KOPT-K1 (cell line): ENCODE data around the gene KLHL30.
A peak's percentile ranks its signal among the peaks of the same experiment; 100 is the strongest.

ENCODE experiments used
- H3K27ac ChIP-seq: fragments of 200-600 bp; sonication (generic); 2 replicates; pipeline ENCODE4 v1.5.1; 2016; ENCODE audit warnings: antibody characterized with exemption, mild to moderate bottlenecking, low read depth, low read length; ENCODE audit not compliant: poor library complexity, severe bottlenecking
- H3K36me3 ChIP-seq: fragments of 200-600 bp; sonication (generic); 2 replicates; pipeline ENCODE4 v1.5.1; 2017; ENCODE audit warnings: antibody characterized with exemption, mild to moderate bottlenecking, low read length, moderate library complexity; ENCODE audit not compliant: insufficient read depth
- H3K9me3 ChIP-seq: fragments of 200-600 bp; sonication (generic); 2 replicates; pipeline ENCODE4 v1.5.1; 2017; ENCODE audit warnings: antibody characterized with exemption, low read length, mild to moderate bottlenecking; ENCODE audit not compliant: insufficient read depth, poor library complexity, severe bottlenecking

Gene KLHL30

DNA sequence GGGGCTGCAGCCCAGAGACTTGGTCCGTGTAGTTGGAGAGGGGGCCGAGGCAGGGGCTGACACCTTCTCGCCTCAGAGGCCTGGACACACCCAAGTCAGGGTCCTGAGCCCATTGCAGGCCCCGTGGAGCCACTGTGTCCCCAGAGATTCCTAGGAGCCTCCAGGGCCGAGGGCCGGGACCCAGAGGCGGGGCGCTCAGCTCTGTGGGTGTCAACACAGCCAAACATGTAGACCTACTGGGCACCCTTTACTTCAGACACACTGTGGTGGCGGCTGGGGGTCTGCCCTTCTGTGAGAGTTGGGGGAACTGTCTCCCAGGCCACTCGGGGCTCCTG is 38.8 kb upstream of the KLHL30 start:
- H3K27ac ChIP-seq = no peak overlapping the region
- H3K36me3 ChIP-seq = peaks cover 18% of the 10 kb centered on the region; the same call in 1 of the 2 replicates
- no peaks in the 10 kb centered on the region for H3K9me3 ChIP-seq

DNA sequence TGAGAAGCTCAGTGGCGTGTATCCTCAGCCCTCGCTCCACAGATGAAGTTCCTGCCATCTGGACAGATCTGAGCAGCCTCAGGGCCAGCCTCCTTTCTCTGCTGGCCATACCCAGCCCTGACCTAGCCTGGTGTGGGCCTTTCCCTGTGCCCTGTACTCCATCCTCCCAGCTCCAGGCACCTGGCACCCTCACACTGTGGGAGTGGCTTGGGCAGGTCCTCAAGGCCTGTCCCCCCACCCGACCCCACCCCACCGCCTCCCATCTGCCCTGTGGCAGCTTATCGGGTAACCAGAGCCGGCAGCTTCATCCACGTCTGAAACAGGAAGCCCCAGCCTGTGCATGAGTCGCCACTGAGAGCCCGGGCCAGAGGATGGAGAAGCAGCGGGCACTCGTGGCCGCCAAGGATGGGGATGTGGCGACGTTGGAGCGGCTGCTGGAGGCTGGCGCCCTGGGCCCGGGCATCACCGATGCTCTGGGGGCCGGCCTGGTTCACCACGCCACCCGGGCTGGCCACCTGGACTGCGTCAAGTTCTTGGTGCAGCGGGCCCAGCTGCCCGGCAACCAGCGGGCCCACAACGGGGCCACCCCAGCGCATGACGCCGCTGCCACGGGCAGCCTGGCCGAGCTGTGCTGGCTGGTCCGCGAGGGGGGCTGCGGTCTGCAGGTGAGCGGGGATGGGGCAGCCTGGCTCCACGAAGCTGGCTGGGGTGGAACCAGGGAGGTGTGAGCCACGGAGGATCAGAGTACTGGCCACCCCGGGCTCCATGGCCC is 38.2 kb upstream of the KLHL30 start, which contains the start of gene ESPNL:
Gene ESPNL, plus strand, starts transcription at position 292 of the 772 bp plus-strand sequence. Its CDS starts 80 bp downstream, at position 372.
- H3K36me3 ChIP-seq = peaks cover 13% of the 10 kb centered on the region; the same call in 1 of the 2 replicates
- no peaks in the 10 kb centered on the region for H3K9me3 ChIP-seq
- H3K27ac ChIP-seq = no peak within 1 kb of the TSS

DNA sequence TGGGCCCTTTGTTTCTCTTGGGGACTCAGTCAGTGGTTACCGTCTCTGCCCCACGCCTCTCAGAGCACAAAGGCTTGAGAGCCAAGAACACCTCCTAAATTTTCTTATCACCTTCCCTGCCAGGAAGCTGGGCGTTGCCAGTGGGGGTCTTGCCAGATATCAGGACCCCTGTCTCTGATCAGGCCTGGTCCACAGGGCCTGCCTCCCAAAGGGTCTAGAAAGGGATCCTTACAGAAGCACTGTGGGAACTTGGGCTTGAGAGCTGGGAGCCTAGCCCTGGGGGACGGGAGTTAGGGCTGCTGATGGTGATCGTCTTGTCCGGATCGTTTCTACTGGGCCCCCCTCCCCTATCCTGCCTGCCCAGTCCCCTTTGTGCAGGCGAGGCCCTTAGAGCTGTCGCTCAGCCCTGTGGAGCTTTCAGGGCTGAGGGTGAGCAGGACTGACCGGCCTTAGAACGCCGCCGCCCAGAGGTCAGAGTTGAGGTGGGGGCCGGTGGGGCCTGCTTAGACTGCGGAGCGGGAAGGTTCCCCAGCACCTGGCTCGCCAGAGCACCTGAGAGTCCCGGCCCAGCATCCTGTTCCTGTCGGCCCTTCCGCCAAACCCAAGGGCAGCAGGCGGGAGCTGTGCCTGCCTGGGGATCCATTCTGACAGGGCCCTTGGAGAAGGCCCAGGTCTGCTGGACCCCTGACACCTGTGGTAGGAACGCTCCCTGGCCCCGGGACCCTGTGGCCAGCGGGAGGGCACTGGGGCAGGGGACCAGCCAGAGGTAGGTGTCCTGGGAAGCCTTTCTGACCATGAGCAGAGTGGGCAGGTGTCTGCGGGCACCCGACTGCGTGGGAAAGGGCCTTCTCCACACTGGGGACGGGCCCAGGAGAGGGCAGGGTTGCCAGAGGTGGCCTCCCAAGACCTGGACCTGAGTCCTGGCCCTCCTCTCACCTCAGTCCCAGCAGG is 37.4 kb upstream of the KLHL30 start:
- no peaks in the 10 kb centered on the region for H3K9me3 ChIP-seq
- H3K27ac ChIP-seq = no peak overlapping the region
- peaks cover 7% of the 10 kb centered on the region; the same call in 1 of the 2 replicates for H3K36me3 ChIP-seq

DNA sequence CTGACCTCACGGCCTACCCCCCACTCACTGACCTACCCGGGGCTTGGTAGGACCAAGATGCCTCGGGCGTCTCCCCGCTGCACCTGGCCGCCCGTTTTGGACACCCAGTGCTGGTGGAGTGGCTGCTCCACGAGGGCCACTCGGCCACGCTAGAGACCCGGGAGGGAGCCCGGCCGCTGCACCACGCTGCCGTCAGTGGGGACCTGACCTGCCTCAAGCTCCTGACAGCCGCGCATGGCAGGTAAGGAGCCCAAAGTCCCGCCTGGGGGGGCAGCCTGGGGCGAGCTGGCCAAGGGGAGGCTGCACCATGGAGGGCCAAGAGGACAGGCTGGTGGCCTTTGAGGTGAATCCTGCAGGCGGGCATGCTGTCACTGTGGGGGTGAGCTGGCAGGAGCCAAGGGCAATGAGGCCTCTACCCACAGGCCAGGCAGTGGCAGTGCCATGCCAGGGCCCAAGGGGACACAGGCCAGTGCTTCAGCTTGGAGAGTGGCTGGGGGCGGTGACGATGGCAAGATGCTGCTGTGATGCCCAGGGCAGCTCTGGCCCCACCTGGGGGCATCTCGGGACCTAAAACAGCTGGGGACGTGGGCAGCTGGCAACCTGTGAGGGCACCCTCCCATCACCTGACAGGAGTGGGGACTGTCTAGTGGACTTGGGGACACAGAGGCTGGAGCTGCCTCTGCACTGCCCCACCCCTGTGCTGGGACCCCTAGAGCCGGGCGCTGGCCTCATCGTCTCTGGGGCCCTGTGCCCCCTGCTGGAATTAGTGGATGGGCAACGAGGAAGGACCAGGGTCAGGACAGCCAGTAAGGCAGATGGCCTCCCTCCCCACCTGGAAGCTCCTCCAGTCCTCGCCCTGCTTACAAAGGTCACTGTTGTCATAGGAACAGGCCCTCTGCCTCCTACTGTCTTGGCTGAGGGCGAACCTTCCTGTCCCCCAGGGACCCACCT is 36.3 kb upstream of the KLHL30 start:
- Histone ChIP-seq H3K9me3 (no peaks in the 10 kb centered on the region), H3K36me3 (no peaks in the 10 kb centered on the region), H3K27ac (no peak overlapping the region)

DNA sequence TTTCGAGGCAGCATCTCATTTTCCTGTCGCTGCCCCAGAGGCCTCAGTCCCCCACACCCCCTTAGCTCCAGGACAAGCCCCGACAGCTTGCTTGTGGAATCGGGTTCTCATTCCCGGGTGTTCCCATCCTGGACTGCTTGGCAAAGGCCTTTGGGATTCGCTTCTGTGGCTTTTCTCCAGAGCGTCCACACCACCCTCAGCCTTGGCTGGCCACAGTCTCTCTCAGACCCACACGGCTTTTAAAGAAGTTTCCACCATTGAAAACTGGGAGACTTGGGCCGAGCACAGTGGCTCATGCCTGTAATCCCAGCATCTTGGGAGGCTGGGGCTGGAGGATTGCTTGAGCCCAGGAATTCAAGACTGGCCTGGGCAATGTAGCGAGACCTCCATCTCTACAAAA is 35.6 kb upstream of the KLHL30 start:
- no peaks in the 10 kb centered on the region for H3K36me3 ChIP-seq
- no peak overlapping the region for H3K27ac ChIP-seq
- no peaks in the 10 kb centered on the region for H3K9me3 ChIP-seq

DNA sequence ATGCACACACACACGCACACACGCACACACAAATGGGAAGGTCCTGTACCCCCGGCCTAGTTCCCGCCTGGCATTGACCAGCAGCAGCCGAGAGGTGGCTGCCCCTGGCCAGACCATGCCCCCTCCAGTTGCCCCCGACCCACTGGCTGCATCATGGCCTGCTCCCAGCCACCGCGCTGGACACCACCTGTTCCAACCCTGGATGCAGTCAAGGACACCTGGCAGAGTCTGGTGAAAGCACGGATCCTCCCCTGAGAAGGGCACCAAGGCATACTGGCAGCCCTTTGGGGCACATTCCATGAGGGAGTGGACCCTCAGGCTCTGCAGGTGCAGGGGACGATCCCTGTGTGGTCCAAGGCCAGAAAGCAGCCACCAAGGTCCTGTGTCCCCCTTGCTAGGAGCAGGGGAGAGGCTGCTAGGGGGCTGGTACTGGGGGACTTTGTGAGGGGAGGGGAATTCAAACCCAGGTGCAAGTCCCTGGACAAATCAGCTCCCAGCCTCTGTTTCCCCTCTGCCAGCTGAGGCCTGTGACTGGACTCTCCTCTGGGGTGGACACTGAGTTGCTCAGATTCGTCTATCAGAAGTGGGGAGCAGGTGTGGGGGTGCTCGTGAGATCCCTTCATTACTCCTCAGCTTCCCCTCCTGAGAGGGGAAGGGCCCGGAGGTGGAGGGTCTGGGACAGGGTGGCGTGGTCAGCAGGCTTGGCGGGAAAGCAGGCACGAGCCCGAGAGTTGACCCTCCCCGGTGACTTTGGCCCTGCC is 34.8 kb upstream of the KLHL30 start:
- Histone ChIP-seq H3K9me3 (no peaks in the 10 kb centered on the region), H3K27ac (no peak overlapping the region), H3K36me3 (no peaks in the 10 kb centered on the region)

DNA sequence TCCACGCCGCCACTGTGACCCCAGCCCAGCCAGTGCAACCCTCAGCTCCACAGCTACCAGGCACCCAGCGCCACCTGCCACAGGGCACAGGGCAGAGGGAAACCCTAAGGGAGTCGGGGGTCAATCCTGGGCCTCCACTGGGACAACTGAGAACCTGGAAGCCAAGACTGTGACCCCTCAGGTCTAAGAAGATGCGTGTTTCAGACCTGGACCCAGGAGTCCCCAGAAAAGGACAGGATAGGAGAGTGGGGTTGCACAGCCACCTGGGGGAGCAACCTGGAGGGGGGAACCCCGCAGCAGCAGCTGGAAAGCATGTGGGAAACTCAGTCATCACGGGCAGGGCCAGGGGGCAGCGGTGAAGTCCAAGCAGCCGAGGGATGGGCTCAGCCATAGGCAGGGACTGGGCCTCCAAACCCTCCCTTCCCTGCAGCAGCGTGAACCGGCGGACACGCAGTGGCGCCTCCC is 34.2 kb upstream of the KLHL30 start:
- Histone ChIP-seq H3K9me3 (no peaks in the 10 kb centered on the region), H3K27ac (no peak overlapping the region)

DNA sequence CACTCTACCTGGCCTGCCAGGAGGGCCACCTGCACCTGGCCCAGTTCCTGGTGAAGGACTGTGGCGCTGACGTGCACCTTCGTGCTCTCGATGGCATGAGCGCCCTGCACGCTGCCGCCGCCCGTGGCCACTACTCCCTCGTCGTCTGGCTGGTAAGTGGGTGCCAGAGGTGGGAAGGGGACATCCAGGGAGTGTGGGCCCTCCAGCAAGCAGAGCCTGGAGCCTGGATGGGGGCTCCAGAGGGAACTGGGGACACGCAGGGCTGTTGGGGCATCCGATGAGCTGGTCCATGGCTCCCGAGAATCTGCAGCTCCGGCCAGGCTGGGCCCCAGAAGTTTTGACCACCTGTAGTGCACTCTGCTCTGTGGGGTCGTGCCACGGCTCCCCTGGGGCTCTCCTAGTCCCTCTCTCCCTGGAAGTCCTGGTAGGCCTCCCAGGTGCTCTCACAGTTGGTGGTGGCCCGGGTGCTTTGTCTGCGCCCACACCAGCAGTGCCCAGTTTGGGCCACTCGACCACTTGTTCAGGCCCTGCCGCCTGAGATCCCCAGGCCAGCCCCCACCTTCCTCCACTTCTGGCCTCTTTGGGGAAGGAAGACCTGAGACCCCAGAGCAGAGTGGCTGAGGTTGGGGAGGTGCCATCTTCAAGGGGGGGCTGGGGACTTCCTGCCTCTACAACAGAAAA is 33.6 kb upstream of the KLHL30 start:
- no peaks in the 10 kb centered on the region for H3K9me3 ChIP-seq
- H3K36me3 ChIP-seq = no peaks in the 10 kb centered on the region
- peak overlapping the region; percentile 77 for H3K27ac ChIP-seq

More for the DNA sequence above, 34.2 kb upstream of the KLHL30 start:
- no peaks in the 10 kb centered on the region for H3K36me3 ChIP-seq

DNA sequence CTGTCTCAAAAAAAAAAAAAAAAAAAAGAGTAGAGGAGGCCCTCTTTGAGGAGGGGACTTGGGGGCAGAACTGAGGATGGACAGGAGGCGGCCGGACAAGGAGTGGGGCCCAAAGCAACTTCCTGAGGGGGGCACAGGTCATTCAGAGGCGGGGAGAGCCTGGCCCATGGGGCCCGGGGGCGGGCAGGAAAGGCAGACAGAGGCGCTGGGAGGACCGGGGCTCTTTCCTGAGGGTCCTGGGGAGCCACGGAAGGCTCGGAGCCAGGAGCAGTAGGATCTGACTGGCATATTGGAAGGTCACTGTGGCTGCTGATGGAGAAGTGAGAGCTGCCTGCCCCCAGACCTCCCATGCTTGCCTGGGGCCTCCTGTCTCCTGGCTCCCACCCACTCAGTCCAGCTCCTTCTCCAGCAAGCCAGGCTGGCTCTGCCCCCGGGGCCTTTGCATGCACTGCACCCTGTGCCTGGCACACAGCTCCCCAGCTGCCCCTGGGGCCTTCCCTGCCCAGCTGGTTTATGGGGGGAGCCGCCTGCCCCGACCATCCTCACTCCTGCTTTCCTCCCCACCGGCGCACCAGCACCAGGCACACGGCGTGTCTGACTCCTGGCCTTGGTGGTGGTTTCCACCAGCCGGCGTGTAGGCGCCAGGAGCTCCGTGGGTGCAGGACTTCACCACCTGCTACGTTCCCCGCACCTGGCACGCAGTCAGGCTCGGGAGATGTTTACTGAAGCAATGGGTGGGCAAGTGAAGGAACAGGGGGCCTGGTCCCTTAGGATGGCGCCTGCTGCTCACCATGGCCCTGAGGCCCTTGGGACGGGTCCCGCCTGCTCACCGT is 32.7 kb upstream of the KLHL30 start:
- peaks cover 4% of the 10 kb centered on the region for H3K9me3 ChIP-seq
- H3K36me3 ChIP-seq = no peaks in the 10 kb centered on the region
- peak overlapping the region; percentile 77 for H3K27ac ChIP-seq

DNA sequence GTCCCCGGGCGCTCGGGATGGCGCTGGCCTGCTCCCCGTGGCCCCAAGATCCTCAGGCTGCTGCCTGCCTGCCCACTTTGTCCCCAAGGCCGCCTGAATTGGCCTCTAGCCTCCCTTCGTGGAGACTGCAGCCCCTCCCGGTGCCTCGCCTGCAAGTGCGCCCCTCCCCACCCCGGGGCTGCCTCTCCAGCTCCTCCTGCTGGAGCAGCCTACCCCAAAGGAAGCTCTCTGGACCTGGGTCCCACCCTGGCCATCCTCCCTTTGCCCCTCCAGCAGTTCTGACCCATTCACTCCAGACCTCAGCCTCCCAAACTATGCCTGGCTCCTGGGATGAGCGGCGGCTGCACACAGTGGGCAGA is 32.1 kb upstream of the KLHL30 start:
- Histone ChIP-seq H3K9me3 (peaks cover 6% of the 10 kb centered on the region), H3K27ac (peak overlapping the region; percentile 77), H3K36me3 (no peaks in the 10 kb centered on the region)

DNA sequence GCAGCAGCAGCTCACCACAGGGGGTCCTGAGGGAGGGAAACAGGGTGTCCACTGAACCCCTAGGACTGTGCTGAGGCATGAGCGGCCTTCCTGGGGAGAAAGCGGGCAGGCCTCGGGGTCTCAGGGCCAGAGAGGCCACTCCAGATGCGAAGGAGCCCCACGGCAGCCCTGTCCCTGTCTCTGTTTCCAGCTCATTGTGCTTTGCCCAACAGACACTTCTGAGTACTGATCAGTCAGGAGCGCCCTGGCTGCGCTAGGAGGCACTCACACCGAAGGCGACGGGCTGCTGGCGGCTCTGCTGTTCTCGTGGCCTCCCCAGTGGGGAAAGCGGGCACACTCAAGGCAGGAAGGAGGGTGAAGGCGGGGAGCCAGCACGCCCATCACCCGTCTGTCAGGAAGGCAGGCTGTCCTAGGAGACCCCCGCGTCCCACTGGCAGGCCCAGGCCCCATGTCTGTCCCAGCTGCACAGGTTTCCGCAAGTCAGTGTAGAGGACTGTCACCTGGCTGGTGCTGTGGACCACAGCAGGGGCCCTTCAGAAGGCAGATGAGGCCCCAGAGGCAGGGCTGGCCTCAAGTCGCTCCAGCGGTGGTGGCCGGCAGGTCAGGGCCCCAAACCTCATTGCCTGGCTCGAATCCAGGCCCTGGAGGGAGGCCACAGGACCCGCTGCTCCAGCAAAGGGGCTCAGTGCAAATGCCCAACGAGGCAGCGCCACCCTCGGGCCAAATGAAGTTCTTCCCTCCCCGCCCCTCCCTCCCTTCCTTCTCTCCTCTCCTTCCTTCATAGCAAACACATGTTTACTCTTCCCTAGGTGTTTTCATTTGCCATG is 31.6 kb upstream of the KLHL30 start:
- Histone ChIP-seq H3K27ac (peak overlapping the region; percentile 77), H3K36me3 (no peaks in the 10 kb centered on the region), H3K9me3 (peaks cover 12% of the 10 kb centered on the region)
